ENCODE data around the gene TWF1. TPM values are rescaled to one million over a fixed set of nuclear protein-coding genes. Genes with fewer than 3 reads are reported as not detected.

TWF1 gene
- total RNA-seq (2021) (28.4 to 33.1 TPM (median 29.0 TPM) in 3 replicates), Bru-seq, nascent RNA (percentile 97 among the genes with signal in this experiment)
- long read RNA-seq, experiment 1, transcript TWF1-201 (9 exons, 3,045 nt): major isoform, 136 of 184 reads
- long read RNA-seq, experiment 1, transcript TWF1-204 (9 exons, 3,320 nt): minor isoform, 6 of 184 reads
- long read RNA-seq, experiment 1, partial matches to known transcripts: 11 of 184 reads
- long read RNA-seq, experiment 1, other reads (novel, unspliced or antisense): 29 of 184 reads
- long read RNA-seq, experiment 2, transcript TWF1-201 (9 exons, 3,045 nt): major isoform, 29 of 47 reads
- long read RNA-seq, experiment 2, partial matches to known transcripts: 4 of 47 reads
- long read RNA-seq, experiment 2, other reads (novel, unspliced or antisense): 13 of 47 reads
- long read RNA-seq, experiment 3, transcript TWF1-201 (9 exons, 3,045 nt): major isoform, 25 of 30 reads
- long read RNA-seq, experiment 3, partial matches to known transcripts: 2 of 30 reads
- long read RNA-seq, experiment 3, other reads (novel, unspliced or antisense): 3 of 30 reads

DNA sequence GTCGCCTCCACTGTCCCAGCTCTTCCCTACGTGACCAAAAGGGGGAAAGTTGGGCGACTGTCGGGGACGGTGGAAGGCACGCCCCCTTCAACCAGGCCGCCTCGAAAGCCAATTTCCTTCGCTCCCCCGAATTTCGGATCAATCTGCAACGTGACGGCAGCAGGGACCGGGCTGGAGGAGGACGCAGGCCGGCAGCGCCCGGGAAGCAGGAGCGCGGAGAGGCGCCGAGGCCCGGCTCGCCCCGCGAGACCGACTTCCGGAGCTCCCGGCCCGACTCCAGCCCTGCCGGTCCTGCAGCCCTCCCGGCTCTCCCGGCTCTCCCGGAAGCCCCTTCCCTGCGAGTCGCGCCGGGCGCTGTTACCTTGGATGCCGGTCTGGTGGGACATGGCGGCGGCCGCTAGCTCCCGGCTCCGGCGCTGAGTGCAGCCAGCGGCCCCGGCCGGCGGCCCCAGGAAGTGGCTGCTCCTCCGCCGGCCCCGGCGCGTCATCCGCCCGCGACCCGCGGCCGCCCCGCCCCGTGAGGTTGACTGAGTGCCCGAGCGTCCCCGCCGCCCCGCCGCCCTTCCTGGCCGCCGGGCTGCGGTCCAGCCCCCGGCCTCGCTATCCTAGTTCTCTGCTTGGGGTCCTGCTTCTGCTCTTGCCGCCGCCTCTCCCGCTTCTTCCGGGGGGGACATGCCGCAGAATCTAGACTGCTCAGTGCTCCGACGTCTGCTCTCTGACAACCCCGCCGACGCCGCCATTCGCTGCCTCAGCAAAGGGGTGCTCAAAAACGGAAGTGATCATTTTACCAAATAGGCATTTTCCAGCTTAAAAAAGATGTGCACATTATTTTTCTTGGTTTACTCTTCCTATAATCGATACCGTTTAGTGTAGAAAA lies at the start of gene TWF1:
TSS of gene TWF1 (minus strand) at position 458 of the 877 bp plus-strand sequence. CDS start at position 386, 72 bp downstream.
- ChIA-PET POLR2A (interaction anchor here (1.0 to 1.5 kb wide), 5 partner anchors 14 to 69 kb away, joined by 3 to 9 read pairs (median 3); partner anchors contain the start of genes IRAK4, PUS7L and TMEM117), CTCF (interaction anchor here (0.6 to 2.9 kb wide), 12 partner anchors 8 to 969 kb away, joined by 3 to 28 read pairs (median 4); partner anchors contain the start of genes IRAK4 and PUS7L)
- Mint-ChIP-seq H3K27ac (peak within 1 kb of the TSS; percentile 100), H3K4me3 (peak within 1 kb of the TSS; percentile 99), H3K27me3 (ENCODE audit: low read depth) (no peaks in the 10 kb centered on the region; the same call in 1 of the 2 replicates), H3K36me3 (peaks cover 11% of the 10 kb centered on the region), H3K9me3 (no peaks in the 10 kb centered on the region), H3K4me1 (peaks cover 12% of the 10 kb centered on the region)
- ATAC-seq (peak; percentile 91), DNase-seq (ENCODE audit: low spot score) (peak; percentile 89)
- TF ChIP-seq FOXK1 (CRISPR knock-in tag; IDR thresholded peaks at IDR 0.05) (peak; percentile 68), ZBTB21 (CRISPR knock-in tag; IDR thresholded peaks at IDR 0.05; ENCODE audit: borderline replicate concordance) (no peak), CREM (CRISPR knock-in tag; IDR thresholded peaks at IDR 0.05) (peak; percentile 95), NFYB (CRISPR knock-in tag; conservative IDR thresholded peaks at IDR 0.05; ENCODE audit: low read depth) (0 out of 2 replicates have a peak, but pooled peaks have one; percentile 11), SP1 (CRISPR knock-in tag; conservative IDR thresholded peaks at IDR 0.05) (peak; percentile 91), TEAD1 (CRISPR knock-in tag; IDR thresholded peaks at IDR 0.05) (0 out of 2 replicates have a peak, but pooled peaks have one; percentile 29), FOXP1 (CRISPR knock-in tag; IDR thresholded peaks at IDR 0.05; ENCODE audit: borderline replicate concordance) (peak; percentile 91), ZNF232 (CRISPR knock-in tag; IDR thresholded peaks at IDR 0.05) (peak; percentile 64; the same call in 1 of the 2 replicates), MXD4 (CRISPR knock-in tag; IDR thresholded peaks at IDR 0.05; ENCODE audit: borderline replicate concordance) (no peak), OVOL2 (CRISPR knock-in tag; IDR thresholded peaks at IDR 0.05; ENCODE audit: borderline replicate concordance) (no peak)
- TF ChIP-seq, protein P1, sequence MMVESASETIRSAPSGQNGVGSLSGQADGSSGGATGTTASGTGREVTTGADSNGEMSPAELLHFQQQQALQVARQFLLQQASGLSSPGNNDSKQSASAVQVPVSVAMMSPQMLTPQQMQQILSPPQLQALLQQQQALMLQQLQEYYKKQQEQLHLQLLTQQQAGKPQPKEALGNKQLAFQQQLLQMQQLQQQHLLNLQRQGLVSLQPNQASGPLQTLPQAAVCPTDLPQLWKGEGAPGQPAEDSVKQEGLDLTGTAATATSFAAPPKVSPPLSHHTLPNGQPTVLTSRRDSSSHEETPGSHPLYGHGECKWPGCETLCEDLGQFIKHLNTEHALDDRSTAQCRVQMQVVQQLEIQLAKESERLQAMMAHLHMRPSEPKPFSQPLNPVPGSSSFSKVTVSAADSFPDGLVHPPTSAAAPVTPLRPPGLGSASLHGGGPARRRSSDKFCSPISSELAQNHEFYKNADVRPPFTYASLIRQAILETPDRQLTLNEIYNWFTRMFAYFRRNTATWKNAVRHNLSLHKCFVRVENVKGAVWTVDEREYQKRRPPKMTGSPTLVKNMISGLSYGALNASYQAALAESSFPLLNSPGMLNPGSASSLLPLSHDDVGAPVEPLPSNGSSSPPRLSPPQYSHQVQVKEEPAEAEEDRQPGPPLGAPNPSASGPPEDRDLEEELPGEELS (CRISPR knock-in tag; IDR thresholded peaks at IDR 0.05): peak; percentile 70
- TF ChIP-seq, protein P2, sequence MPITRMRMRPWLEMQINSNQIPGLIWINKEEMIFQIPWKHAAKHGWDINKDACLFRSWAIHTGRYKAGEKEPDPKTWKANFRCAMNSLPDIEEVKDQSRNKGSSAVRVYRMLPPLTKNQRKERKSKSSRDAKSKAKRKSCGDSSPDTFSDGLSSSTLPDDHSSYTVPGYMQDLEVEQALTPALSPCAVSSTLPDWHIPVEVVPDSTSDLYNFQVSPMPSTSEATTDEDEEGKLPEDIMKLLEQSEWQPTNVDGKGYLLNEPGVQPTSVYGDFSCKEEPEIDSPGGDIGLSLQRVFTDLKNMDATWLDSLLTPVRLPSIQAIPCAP (CRISPR knock-in tag; IDR thresholded peaks at IDR 0.05): no peak
- TF ChIP-seq, protein P3, sequence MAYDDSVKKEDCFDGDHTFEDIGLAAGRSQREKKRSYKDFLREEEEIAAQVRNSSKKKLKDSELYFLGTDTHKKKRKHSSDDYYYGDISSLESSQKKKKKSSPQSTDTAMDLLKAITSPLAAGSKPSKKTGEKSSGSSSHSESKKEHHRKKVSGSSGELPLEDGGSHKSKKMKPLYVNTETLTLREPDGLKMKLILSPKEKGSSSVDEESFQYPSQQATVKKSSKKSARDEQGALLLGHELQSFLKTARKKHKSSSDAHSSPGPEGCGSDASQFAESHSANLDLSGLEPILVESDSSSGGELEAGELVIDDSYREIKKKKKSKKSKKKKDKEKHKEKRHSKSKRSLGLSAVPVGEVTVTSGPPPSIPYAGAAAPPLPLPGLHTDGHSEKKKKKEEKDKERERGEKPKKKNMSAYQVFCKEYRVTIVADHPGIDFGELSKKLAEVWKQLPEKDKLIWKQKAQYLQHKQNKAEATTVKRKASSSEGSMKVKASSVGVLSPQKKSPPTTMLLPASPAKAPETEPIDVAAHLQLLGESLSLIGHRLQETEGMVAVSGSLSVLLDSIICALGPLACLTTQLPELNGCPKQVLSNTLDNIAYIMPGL (CRISPR knock-in tag; IDR thresholded peaks at IDR 0.05): peak; percentile 95
- TF ChIP-seq, protein P4, sequence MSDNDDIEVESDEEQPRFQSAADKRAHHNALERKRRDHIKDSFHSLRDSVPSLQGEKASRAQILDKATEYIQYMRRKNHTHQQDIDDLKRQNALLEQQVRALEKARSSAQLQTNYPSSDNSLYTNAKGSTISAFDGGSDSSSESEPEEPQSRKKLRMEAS (CRISPR knock-in tag; IDR thresholded peaks at IDR 0.05): peak; percentile 27; the same call in 1 of the 2 replicates
- TF ChIP-seq, protein P5, sequence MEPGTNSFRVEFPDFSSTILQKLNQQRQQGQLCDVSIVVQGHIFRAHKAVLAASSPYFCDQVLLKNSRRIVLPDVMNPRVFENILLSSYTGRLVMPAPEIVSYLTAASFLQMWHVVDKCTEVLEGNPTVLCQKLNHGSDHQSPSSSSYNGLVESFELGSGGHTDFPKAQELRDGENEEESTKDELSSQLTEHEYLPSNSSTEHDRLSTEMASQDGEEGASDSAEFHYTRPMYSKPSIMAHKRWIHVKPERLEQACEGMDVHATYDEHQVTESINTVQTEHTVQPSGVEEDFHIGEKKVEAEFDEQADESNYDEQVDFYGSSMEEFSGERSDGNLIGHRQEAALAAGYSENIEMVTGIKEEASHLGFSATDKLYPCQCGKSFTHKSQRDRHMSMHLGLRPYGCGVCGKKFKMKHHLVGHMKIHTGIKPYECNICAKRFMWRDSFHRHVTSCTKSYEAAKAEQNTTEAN (CRISPR knock-in tag; IDR thresholded peaks at IDR 0.05): peak; percentile 56; the same call in 1 of the 2 replicates
- TF ChIP-seq, protein P6, sequence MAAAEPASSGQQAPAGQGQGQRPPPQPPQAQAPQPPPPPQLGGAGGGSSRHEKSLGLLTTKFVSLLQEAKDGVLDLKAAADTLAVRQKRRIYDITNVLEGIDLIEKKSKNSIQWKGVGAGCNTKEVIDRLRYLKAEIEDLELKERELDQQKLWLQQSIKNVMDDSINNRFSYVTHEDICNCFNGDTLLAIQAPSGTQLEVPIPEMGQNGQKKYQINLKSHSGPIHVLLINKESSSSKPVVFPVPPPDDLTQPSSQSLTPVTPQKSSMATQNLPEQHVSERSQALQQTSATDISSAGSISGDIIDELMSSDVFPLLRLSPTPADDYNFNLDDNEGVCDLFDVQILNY (CRISPR knock-in tag; IDR thresholded peaks at IDR 0.05): peak; percentile 51; the same call in 1 of the 2 replicates
- TF ChIP-seq, protein P7, sequence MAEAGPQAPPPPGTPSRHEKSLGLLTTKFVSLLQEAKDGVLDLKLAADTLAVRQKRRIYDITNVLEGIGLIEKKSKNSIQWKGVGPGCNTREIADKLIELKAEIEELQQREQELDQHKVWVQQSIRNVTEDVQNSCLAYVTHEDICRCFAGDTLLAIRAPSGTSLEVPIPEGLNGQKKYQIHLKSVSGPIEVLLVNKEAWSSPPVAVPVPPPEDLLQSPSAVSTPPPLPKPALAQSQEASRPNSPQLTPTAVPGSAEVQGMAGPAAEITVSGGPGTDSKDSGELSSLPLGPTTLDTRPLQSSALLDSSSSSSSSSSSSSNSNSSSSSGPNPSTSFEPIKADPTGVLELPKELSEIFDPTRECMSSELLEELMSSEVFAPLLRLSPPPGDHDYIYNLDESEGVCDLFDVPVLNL (CRISPR knock-in tag; IDR thresholded peaks at IDR 0.05; ENCODE audit: borderline replicate concordance, low read depth): 0 out of 2 replicates have a peak, but pooled peaks have one; percentile 19

Measured in WTC11 (cell line).